ENCODE measurements around the gene PLEKHG3. TPM values are rescaled to one million over a fixed set of nuclear protein-coding genes. Genes with fewer than 3 reads are reported as not detected.

Gene PLEKHG3
- total and polyA plus RNA-seq, 10 of the 15 experiments (the other 5 are each of a cell fraction or from before 2014, with no cell fraction given): 0.03 to 0.73 (median 0.07) TPM; not detected in 5

DNA sequence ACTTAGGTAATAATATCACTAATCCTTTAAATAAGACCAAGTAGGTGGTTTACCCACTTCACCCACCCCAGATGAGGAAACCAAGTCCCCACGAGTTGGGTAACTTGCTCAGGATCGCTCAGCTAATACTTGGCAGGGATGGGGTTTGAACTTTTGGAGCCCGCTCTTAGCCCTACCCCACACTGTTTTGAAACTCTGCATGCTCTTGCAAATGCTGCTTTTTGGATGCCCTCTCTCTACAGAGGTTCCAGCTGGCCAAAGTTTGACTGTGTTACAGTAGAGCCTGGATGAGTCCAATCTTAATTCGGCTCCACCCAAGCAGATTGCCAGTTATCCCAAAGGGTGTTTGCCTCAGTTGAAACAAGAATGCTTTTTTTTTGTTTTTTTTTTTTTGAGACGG is 6.8 kb downstream of the PLEKHG3 start:
- DNase-seq (ENCODE audit: low read depth, low spot score) (no peak), FAIRE-seq (no peak), ATAC-seq (no peak)
- no peaks in the 10 kb centered on the region for H4K20me1 ChIP-seq (ENCODE audit: control insufficient read depth, insufficient read depth)
- ChIA-PET POLR2A (interaction anchor here (1.0 kb wide), 1 partner anchor 14 kb away, joined by 3 read pairs; no protein-coding TSS in a partner anchor), RAD21 (ENCODE audit: unreplicated experiment) (no interaction called here), CTCF (no interaction called here), SMC1A (ENCODE audit: uncharacterized antibody, unreplicated experiment) (no interaction called here)
- H3K27me3 ChIP-seq (replicated peaks in 1 of 2; ENCODE audit: control insufficient read depth in 2 of 2, insufficient read depth in 2 of 2, low read length in 1 of 2): peaks cover 0 to 9% of the 10 kb centered on the region in 2 experiments; a peak in 3 of 4 replicates
- H3K4me1 ChIP-seq (ENCODE audit: control insufficient read depth, insufficient read depth, low read length): peaks cover 5% of the 10 kb centered on the region; the same call in 1 of the 2 replicates
- no peaks in the 10 kb centered on the region for H3K79me2 ChIP-seq (ENCODE audit: control insufficient read depth, insufficient read depth, low read length)
- intact Hi-C loops (cut with micrococcal nuclease; ENCODE audit: unreplicated experiment): no loop called here
- peaks cover 2% of the 10 kb centered on the region; the same call in 2 of the 3 replicates for H3K9me3 ChIP-seq (replicated peaks; ENCODE audit: control insufficient read depth, insufficient read depth, low read length)
- no peak overlapping the region for H3K27ac ChIP-seq (ENCODE audit: control insufficient read depth, insufficient read depth)
- H3K4me3 ChIP-seq: no peak overlapping the region
- H3K9ac ChIP-seq (ENCODE audit: control insufficient read depth, insufficient read depth, low read length): no peak overlapping the region
- TF ChIP-seq PRDM15 (CRISPR knock-in tag; IDR thresholded peaks at IDR 0.05): no peak
- TF ChIP-seq, protein P1, sequence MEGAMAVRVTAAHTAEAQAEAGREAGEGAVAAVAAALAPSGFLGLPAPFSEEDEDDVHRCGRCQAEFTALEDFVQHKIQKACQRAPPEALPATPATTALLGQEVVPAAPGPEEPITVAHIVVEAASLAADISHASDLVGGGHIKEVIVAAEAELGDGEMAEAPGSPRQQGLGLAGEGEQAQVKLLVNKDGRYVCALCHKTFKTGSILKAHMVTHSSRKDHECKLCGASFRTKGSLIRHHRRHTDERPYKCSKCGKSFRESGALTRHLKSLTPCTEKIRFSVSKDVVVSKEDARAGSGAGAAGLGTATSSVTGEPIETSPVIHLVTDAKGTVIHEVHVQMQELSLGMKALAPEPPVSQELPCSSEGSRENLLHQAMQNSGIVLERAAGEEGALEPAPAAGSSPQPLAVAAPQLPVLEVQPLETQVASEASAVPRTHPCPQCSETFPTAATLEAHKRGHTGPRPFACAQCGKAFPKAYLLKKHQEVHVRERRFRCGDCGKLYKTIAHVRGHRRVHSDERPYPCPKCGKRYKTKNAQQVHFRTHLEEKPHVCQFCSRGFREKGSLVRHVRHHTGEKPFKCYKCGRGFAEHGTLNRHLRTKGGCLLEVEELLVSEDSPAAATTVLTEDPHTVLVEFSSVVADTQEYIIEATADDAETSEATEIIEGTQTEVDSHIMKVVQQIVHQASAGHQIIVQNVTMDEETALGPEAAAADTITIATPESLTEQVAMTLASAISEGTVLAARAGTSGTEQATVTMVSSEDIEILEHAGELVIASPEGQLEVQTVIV (IDR thresholded peaks at IDR 0.05; ENCODE audit: borderline replicate concordance, partially characterized antibody): no peak
- no peak for TF ChIP-seq RBBP5 (conservative IDR thresholded peaks at IDR 0.05)
- TF ChIP-seq MLLT1 (IDR thresholded peaks at IDR 0.05): no peak
- no peak for TF ChIP-seq KDM1A (IDR thresholded peaks at IDR 0.05; ENCODE audit: borderline replicate concordance)
- no peak for TF ChIP-seq CHD4 (IDR thresholded peaks at IDR 0.05)
- TF ChIP-seq EGR1 (IDR thresholded peaks at IDR 0.05; ENCODE audit: borderline replicate concordance in 1 of 2, low read depth in 2 of 2, low read length in 2 of 2): no peak
- no peak for TF ChIP-seq ZSCAN29 (IDR thresholded peaks at IDR 0.05)
- TF ChIP-seq CBX5 (IDR thresholded peaks at IDR 0.05; ENCODE audit: low read depth): no peak
- no peak for TF ChIP-seq HCFC1 (IDR thresholded peaks at IDR 0.05; ENCODE audit: low read length)
- no peak for TF ChIP-seq MEF2A (IDR thresholded peaks at IDR 0.05; ENCODE audit: insufficient read depth, low read depth, low read length)
- TF ChIP-seq PBX3 (IDR thresholded peaks at IDR 0.05; ENCODE audit: insufficient replicate concordance, low read depth, low read length): no peak
- TF ChIP-seq RCOR1 (conservative IDR thresholded peaks at IDR 0.05; ENCODE audit: low read depth, low read length): no peak
- TF ChIP-seq, protein P2, sequence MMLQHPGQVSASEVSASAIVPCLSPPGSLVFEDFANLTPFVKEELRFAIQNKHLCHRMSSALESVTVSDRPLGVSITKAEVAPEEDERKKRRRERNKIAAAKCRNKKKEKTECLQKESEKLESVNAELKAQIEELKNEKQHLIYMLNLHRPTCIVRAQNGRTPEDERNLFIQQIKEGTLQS (IDR thresholded peaks at IDR 0.05; ENCODE audit: borderline replicate concordance, extremely low read depth, low read depth, low read length): no peak
- no peak for TF ChIP-seq RFX5 (IDR thresholded peaks at IDR 0.05; ENCODE audit: low read depth, low read length)
- no peak for TF ChIP-seq RB1 (IDR thresholded peaks at IDR 0.05; ENCODE audit: borderline replicate concordance)
- no peaks in the 10 kb centered on the region for H3K36me3 ChIP-seq (ENCODE audit: control insufficient read depth in 2 of 2, insufficient read depth in 2 of 2, low read length in 1 of 2)
- in situ Hi-C loops (cut with MboI): no loop called here
- 42% methylated on average over 4 of the region's 5 CpGs for WGBS (ENCODE audit: insufficient coverage, insufficient replicate concordance, low lambda C conversion rate, missing lambda C conversion rate)
- no TSS peak for BruUV-seq (replicated peaks)
- H3K4me2 ChIP-seq (ENCODE audit: control insufficient read depth, insufficient read depth): no peak overlapping the region
- no peak overlapping the region for H2AFZ ChIP-seq (ENCODE audit: control insufficient read depth, low read depth, low read length)
